NCI-H526 (cell line): ENCODE data around the gene GRK3.

Experiments used
- DNase-seq, 2 experiments: peaks; one replicate each; lab custom pipeline; 2025; lab: John Stamatoyannopoulos, UW

Gene GRK3

DNA sequence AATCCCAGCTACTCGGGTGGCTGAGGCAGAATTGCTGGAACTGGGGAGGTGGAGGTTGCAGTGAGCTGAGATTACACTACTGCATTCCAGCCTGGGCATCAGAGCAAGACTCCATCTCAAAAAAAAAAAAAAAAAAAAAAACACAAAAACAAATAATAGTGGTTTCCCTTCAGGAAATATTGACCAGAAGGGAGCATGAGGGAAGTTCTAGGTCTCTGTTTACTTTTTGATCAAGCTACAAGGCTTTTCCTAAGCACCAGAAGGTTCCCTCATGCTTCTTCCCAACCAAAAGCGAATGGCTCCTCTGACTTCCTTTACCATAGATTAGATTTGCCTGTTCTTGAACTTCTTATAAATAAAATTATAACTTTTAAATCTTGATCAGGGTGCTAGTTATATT is 195.8 kb downstream of the GRK3 start:
- no peak for DNase-seq

DNA sequence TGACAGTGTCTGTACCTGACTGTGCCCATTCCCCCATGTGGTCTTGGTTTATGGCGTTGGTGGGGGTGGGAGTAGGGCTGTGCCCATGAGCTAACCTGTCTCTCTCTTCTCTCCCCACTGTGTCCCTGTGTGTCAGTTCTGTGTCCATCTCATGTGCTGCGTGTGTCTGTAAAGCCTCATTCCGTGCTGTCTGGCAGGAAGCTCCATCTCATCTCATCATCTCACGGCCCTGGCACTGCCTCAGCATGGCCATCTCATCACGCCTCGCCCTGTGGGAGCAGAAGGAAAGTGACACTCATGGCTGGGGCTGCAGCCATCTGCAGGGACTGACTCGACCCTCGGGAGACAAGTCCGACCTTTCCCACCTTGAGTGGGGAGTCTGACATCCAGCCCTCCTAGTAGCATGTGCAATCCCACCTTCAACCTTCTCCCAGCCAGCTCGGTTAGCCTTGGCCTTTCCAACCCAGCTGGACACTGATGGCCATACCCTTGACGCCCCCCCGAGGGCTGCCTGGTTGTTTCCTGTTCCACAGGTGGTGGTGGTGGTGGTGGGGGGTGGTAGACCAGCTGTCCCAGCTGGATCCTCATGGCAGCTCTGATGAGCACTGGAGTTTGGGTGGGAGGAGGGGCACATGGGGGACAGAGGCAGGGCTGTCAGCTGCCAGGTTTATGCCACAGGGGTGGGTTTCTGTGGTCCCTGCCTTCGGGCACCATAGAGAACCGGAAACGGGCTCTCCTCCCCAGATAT is 196.5 kb downstream of the GRK3 start:
- no peak for DNase-seq

DNA sequence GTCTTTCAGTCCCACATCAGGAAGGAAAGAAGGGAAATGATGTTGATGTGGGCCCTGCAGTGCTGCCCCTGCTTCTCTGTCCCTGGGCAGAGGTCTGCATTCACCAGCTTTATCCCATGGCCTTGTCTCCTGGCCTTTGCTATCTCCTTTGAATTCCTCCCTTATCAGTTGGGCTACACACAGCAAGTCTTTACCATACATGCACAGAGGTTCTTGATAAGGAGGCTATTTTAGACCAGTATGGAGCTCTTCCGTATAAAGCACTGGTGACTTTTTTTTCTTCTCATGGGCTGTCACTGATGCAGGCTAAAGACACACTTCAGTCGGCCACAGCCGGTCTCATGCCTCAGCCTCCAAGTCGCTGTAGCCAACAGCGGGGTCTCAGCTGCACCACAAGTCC is 197.7 kb downstream of the GRK3 start:
- no peak for DNase-seq

DNA sequence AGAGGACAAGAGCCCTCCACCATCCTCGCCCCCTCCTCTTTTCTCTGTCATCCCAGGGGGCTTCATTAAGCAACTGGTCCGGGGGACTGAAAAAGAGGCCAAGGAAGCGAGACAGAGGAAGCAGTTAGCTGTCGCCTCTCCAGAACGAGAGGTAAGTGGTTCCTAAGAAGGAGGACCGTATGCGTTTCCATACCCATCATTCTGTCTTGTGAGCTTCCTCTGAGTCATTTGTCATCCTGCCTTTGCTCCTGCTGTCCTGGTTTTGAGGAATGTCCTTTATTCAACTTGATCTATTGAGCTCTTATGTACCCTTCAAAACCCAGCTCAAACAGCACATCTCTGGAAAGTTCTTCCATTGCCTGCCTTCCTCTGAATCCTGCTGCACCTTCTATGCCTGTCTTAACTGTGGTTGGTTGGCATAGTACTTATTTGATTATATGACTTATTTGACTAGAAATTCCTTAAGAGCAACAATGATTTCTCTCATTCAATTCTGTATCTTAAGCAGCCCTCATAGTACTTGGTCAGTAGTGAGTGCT is 198.8 kb downstream of the GRK3 start:
- DNase-seq = no peak

DNA sequence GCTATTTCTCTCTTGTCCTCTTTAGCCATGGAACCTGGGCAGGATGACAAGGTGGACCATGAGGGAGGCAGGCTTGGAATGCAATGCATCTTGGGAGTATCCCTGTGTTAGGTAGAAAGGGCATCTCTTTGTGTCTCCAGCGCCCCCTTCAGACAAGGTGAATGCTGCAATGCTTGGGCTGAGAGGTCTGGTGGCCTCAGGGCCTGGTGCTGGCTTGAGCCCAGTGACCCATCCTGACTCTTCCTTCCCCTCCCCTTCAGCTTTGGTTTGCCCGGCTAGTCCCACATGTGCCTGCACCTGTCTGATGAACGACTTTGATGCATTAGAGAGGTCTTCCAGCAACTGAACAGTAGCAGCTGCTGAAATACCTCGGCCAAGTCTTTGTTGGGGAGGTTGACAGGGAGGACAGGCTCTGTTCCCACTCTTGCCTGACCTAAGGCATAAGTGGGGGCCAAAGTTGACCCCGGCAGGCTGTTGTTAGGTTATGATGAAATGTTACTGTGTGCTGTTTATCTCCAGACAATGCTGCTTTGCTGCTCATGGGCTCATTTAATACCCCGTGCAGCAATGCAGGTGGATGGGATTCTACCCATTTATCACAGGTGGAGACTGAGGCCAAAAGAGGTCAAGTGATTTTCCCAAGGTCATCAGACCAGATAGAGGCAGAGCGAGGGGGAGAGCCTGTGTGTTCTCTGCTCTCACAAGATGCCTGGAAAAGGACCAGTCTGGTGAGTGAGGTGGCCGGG is 200.0 kb downstream of the GRK3 start:
- peak in 1 of 2 experiments; percentile 20 for DNase-seq

DNA sequence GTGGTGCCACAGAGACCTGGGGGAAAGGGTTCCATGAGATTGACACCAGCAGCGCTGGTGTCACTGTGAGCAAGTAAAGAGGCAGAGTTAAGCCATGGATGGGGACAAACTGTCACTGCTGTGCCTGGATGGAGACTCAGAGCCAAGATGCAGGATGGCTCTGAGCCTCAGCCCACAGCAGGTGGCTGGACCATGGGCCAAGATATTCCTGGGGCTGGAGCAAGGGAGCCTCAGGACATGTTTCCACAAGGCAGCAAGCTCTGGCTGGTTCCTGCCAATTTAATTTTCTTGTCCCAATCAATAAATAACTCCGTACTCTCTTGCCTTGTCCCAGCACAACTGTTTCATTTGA is 200.5 kb downstream of the GRK3 start:
- DNase-seq = no peak

DNA sequence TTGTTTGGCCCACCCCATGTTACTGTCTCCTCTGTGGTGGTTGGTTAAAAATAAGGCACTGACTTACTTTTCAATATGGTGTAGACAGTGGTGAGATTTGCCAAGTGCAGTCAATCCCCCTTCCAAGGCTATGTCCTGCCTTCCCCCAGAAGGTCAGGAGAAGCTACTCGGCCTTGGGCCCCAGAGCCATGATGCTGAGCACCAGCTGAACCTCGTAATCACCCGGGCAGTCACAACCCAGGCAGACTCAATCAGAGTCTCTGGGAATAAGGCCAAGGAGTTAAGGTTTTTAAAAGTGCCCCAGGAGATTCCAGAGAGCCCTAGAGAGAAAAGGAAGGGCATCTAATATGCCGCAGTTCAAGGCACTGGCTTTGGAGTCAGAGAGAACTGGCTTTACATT is 201.3 kb downstream of the GRK3 start:
- no peak for DNase-seq

DNA sequence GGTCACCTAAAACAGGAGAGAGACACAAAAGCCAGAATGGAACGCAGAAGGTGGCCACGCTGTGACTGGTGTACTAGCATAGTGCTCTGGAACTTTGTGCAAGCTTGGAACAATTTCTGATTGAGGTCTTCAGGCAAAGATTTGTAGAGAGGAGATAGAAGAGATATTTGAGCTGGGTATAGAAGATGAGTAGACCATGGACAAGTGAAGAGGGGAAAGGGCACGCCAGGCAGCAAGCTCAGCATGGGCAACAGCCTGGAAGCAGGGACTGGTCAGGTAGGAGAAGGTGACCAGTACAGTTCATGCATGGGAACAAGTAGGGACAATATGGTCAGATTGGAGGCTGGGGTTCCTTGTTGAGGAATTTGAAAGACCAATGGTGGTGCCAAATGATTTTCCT is 201.9 kb downstream of the GRK3 start:
- no peak for DNase-seq

DNA sequence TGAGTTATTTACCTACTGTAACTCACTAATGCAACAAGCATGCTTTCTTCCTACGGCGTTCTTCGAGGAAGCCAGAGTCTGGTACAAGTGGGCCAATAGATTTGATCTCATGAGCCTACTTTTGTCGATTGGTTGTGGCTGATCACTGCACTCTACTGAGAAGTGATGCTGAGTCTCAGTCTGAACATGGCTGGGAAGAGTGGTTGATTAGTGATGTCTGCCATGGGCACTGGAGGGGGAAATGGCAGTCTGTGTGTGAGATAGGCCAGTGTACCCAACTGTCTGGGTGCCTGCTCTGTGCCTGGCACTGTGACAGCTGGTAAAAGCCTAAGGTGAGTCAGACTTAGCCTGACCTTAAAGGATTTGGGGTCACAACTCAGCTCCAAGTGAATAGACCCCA is 205.9 kb downstream of the GRK3 start:
- DNase-seq = no peak

DNA sequence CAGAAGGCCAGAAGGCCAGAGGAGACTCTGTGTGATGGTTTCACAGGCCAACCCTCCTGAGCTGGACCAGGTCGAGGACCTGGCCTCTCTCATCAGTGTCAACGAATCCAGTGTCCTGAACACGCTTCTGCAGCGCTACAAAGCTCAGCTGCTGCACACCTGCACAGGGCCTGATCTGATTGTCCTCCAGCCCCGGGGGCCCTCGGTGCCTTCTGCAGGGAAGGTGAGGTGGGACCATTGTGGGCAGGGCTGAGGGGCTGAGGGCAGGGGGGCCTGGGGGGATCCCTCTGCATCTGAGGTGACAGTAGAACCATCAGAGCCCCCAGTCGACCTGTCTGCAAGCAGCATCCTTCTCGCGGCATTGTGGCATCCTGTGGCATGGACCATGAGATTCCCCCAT is 207.8 kb downstream of the GRK3 start:
- DNase-seq = no peak

DNA sequence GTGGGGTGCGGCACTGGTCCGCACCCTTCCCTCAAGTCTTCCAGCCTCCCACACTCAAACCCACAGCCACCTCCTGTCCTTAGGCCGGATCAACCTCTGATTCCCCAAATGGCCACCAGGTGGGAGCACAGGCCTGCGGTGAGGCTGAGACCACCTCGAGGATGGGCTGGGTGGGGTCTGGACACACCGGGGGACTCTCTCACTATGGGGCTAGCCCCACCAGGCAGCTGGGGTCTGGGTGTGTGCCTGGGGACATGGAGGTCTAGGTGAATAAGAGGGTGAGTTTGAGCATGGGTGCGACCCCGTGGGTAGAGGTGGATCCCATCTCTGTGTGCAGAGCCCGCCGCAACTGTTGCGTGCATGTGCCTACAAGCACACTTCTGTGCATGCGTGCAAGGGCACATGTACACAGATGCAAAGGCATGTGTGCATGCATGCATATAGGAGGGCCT is 210.1 kb downstream of the GRK3 start:
- peak in 1 of 2 experiments; percentile 27 for DNase-seq

DNA sequence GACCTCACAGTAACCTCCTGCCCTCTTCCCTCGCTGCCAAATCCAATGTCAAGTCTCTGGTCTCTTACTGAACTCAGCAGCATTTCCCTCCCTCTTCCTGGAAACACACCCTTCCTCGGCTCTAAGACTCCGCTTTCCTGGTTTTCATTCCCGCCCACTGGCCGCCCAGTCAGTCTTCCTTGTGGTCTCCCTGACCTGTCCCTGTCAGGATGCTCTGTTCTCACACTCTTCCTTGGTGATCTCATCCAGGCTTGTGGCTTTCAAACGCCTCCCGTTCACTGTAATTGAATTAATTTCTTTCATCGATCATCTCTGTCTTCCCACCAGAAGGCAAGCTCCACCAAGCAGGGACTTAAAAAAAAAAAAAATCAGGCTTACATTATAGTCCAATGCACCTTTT is 211.1 kb downstream of the GRK3 start:
- peak in 1 of 2 experiments; percentile 20 for DNase-seq

DNA sequence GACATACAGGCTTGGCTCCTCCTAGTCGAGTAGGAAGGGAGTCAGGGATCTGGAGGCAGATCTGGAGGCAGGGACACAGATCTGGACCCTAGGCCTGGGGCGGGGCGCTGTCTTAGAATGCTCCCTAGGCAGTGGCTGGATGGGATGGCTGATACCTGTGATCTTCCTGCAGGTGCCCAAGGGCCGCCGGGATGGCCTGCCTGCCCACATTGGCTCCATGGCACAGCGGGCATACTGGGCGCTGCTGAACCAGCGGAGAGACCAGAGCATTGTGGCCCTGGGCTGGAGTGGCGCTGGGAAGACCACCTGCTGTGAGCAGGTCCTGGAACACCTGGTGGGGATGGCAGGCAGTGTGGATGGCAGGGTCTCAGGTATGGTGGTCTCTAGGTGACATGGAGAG is 212.9 kb downstream of the GRK3 start:
- no peak for DNase-seq

DNA sequence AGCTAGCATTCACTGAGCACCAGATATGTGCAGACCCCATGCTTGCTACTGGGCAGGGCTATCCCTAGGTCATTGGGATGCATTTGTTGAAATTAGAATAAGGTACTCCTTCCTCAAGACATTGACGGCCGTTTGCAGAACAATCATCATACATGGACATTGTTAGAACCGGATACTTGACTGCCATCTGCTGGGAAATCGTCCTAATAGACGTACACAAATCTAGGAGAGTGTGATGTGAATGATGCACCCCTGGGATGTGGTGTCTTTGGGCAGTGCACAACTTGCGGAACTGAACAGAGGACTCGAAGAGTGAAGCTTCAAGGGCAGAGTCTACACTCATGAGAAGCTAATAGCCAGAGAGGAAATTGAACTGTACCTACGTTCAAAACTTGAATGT is 213.4 kb downstream of the GRK3 start:
- peak; percentile 24 to 49 for DNase-seq
